Neural crest cell (in vitro differentiated cells): Measurements from ENCODE around the gene CADM1. TPM values are rescaled to one million over a fixed set of nuclear protein-coding genes. Genes with fewer than 3 reads are reported as not detected.

Experiments
- DNase-seq: peaks from one replicate; pipeline ENCODE4 v3.0.0; 2021; ENCODE audit warnings: low read depth, mixed read lengths, low spot score
- H3K27ac Mint-ChIP-seq: one replicate; pipeline ENCODE4 v1.8.0; 2021; ENCODE audit warnings: mild to moderate bottlenecking, mixed read lengths; ENCODE audit not compliant: unreplicated experiment
- H3K27me3 Mint-ChIP-seq: 2 replicates; pipeline ENCODE4 v1.8.0; 2021; ENCODE audit warnings: low read depth, mild to moderate bottlenecking, mixed read lengths
- H3K36me3 Mint-ChIP-seq: 2 replicates; pipeline ENCODE4 v1.8.0; 2021; ENCODE audit warnings: low read depth, mild to moderate bottlenecking, mixed read lengths
- H3K4me1 Mint-ChIP-seq: 2 replicates; pipeline ENCODE4 v1.8.0; 2021; ENCODE audit warnings: mixed read lengths
- H3K4me3 Mint-ChIP-seq: one replicate; pipeline ENCODE4 v1.8.0; 2021; ENCODE audit warnings: mild to moderate bottlenecking, mixed read lengths
- H3K9me3 Mint-ChIP-seq: 2 replicates; pipeline ENCODE4 v1.8.0; 2021; ENCODE audit warnings: mixed read lengths
- total RNA-seq: library from RNA; stranded (reverse); gene quantifications from 2 replicates; pipeline ENCODE4 v1.2.1, GENCODE V29; 2021
- TF ChIP-seq, protein P1 (sequence below): fragments of 200-600 bp; sonication (generic); conservative IDR thresholded peaks from 2 replicates; pipeline ENCODE4 v1.5.0; 2021; ENCODE audit warnings: antibody characterized with exemption, mild to moderate bottlenecking

CADM1 gene
- total RNA-seq, 1 donor from 2014 or later, result 112 TPM

DNA sequence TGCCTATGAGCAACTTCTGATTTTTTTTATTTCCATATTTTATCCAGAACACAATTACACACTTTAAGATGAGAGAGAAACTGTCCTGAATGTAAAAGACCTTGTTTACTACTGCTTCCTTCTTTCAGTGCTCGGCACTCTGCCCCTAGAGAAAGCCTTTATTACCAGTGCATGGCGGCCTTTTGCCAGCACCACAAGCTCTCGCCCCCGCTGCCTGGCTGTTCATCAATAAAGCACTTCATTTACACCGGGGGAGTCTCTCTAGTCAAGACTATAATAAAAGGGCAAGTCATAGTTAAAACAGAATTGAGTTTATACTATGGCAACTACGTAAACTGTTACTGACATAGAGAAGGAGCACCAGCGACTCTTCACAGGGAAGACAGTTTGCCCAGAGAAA lies 259.5 kb downstream of the CADM1 start:
- Mint-ChIP-seq H3K4me1 (peaks cover 40% of the 10 kb centered on the region), H3K27me3 (no peaks in the 10 kb centered on the region), H3K4me3 (no peak overlapping the region), H3K36me3 (no peaks in the 10 kb centered on the region), H3K9me3 (no peaks in the 10 kb centered on the region), H3K27ac (peak overlapping the region; percentile 0)
- TF ChIP-seq, protein P1, sequence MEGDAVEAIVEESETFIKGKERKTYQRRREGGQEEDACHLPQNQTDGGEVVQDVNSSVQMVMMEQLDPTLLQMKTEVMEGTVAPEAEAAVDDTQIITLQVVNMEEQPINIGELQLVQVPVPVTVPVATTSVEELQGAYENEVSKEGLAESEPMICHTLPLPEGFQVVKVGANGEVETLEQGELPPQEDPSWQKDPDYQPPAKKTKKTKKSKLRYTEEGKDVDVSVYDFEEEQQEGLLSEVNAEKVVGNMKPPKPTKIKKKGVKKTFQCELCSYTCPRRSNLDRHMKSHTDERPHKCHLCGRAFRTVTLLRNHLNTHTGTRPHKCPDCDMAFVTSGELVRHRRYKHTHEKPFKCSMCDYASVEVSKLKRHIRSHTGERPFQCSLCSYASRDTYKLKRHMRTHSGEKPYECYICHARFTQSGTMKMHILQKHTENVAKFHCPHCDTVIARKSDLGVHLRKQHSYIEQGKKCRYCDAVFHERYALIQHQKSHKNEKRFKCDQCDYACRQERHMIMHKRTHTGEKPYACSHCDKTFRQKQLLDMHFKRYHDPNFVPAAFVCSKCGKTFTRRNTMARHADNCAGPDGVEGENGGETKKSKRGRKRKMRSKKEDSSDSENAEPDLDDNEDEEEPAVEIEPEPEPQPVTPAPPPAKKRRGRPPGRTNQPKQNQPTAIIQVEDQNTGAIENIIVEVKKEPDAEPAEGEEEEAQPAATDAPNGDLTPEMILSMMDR, result no peak
- no peak for DNase-seq

DNA sequence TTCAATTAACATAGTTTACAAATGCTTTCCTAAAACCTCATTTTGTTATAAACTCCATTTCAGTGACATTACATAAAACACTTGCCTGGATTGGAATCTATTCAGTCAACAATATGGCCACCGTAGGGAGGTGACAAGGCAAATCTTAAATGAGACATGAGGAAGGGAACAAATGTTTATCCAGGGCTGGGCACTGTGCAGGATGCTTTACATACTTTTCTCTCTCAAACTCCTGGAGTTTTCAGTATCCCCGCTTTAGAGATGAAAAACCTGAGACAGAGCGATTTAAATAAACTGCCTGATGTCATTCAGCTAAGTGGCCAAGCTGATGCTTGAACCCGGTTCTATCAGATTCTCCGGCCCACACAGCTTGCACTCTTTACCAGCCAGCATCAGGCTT lies 259.9 kb downstream of the CADM1 start:
- H3K4me3 Mint-ChIP-seq, result no peak overlapping the region
- peak overlapping the region; percentile 0 for H3K27ac Mint-ChIP-seq
- TF ChIP-seq, protein P1, result no peak
- no peak for DNase-seq
- H3K36me3 Mint-ChIP-seq, result no peaks in the 10 kb centered on the region
- H3K27me3 Mint-ChIP-seq, result no peaks in the 10 kb centered on the region
- H3K9me3 Mint-ChIP-seq, result no peaks in the 10 kb centered on the region
- H3K4me1 Mint-ChIP-seq, result peaks cover 40% of the 10 kb centered on the region

DNA sequence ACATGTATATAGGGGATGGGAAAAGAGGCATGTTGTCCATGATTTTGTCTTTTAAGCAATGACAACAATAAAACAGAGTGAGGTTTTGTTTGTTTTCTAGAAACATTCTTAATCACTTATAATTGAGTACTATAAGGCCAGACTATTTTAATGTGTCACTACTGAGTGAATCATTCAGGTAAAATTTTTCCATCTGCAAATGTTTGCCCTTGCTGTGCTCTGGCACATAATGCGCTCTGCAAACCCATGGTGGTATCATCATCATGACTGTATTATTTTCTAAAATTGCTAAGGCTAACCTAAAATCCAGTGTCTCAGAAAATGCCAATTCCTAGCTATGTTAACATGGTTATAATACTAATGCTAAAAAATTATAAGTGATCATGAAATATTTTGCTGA lies 261.2 kb downstream of the CADM1 start:
- H3K4me1 Mint-ChIP-seq, result peaks cover 36% of the 10 kb centered on the region
- no peaks in the 10 kb centered on the region for H3K27me3 Mint-ChIP-seq
- TF ChIP-seq, protein P1, result no peak
- H3K36me3 Mint-ChIP-seq, result no peaks in the 10 kb centered on the region
- no peak for DNase-seq
- H3K9me3 Mint-ChIP-seq, result no peaks in the 10 kb centered on the region
- no peak overlapping the region for H3K4me3 Mint-ChIP-seq
- H3K27ac Mint-ChIP-seq, result no peak overlapping the region

DNA sequence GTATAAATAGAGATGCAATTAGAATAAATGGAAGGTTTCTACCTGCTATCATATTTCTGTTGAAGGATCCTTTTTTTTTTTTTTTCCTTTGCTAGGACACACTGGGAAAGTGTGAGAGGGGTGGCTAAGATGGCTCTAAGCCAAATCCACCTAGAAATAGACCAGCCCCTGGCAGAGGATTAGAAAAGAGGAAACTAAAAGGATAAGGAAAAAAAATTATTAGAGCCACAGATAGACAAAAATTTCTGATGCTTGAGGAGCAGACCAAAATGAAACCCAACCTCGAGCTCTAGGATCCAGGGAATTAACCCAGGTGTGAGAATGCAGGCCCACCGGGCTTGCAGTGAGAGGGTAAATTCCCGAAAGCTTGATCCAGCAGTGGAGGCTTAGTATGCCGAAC lies 262.3 kb downstream of the CADM1 start:
- Mint-ChIP-seq H3K36me3 (no peaks in the 10 kb centered on the region), H3K9me3 (no peaks in the 10 kb centered on the region), H3K27me3 (no peaks in the 10 kb centered on the region), H3K27ac (no peak overlapping the region), H3K4me3 (no peak overlapping the region), H3K4me1 (peaks cover 28% of the 10 kb centered on the region)
- no peak for DNase-seq
- TF ChIP-seq, protein P1, result no peak

DNA sequence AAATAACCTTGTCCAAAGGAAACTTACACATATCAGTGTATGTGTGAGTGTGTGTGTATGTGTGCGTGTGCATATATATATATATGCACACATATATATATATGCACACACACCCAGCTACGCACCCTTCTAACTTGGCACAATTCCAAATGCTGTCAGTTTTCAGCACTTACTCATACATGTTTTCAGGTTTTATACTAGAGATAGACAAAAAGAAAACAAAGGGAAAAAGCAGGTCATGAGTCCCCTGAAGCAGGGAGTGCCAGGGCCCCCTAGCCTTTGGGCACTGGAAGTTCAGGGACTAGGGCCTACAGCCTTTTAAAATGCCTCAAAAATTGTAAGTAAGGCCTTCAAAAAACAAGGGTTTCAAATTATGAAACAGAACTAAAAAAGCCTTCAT lies 265.4 kb downstream of the CADM1 start:
- peaks cover 4% of the 10 kb centered on the region for H3K4me1 Mint-ChIP-seq
- no peaks in the 10 kb centered on the region for H3K36me3 Mint-ChIP-seq
- no peak for DNase-seq
- H3K27me3 Mint-ChIP-seq, result no peaks in the 10 kb centered on the region
- H3K4me3 Mint-ChIP-seq, result no peak overlapping the region
- no peaks in the 10 kb centered on the region for H3K9me3 Mint-ChIP-seq
- no peak overlapping the region for H3K27ac Mint-ChIP-seq
- TF ChIP-seq, protein P1, result peak; percentile 26

DNA sequence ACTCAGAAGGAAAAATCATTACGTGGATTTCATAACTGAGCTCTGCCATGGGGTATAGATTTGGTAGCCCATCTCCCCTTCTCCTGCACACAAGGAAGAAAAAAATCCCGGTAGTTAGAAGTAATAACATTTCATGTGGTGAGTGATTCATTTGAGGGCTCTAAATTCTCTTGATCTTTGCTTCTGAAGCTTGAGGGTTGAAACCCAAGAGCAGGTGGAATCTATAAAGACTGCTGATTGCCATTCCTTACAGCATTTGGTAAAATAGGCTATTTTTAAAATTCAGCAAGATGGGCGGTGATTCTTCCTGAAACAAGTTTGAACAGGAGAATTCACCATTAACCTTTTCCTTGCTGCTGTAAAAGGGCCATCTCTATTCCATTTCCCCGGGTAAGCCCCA lies 266.1 kb downstream of the CADM1 start:
- DNase-seq, result no peak
- no peak overlapping the region for H3K27ac Mint-ChIP-seq

More for the DNA sequence above, 266.1 kb downstream of the CADM1 start:
- H3K36me3 Mint-ChIP-seq, result no peaks in the 10 kb centered on the region
- TF ChIP-seq, protein P1, result no peak
- no peaks in the 10 kb centered on the region for H3K27me3 Mint-ChIP-seq
- no peaks in the 10 kb centered on the region for H3K4me1 Mint-ChIP-seq
- H3K9me3 Mint-ChIP-seq, result no peaks in the 10 kb centered on the region
- no peak overlapping the region for H3K4me3 Mint-ChIP-seq
